Activated T-cell treated with anti-CD3 and anti-CD28 coated beads, Interleukin-2, amount 50 U/mL, for 24 hours (primary cell): ENCODE measurements around the gene KCNA10.

Source experiments
- DNase-seq: peaks from one replicate; pipeline ENCODE4 v3.0.0-alpha.2; 2020
- H3K27ac Mint-ChIP-seq: 2 replicates; pipeline ENCODE4 v1.8.0; 2020; ENCODE audit warnings: mild to moderate bottlenecking, mixed read lengths
- H3K27me3 Mint-ChIP-seq: 2 replicates; pipeline ENCODE4 v1.8.0; 2020; ENCODE audit warnings: mixed read lengths
- H3K36me3 Mint-ChIP-seq: 2 replicates; pipeline ENCODE4 v1.8.0; 2020; ENCODE audit warnings: low read depth, mixed read lengths
- H3K4me1 Mint-ChIP-seq: 2 replicates; pipeline ENCODE4 v1.8.0; 2020; ENCODE audit warnings: low read depth, mixed read lengths
- H3K4me3 Mint-ChIP-seq: 2 replicates; pipeline ENCODE4 v1.8.0; 2020; ENCODE audit warnings: mild to moderate bottlenecking, moderate library complexity, mixed read lengths
- H3K9me3 Mint-ChIP-seq: 2 replicates; pipeline ENCODE4 v1.8.0; 2020; ENCODE audit warnings: mixed read lengths

The KCNA10 gene

GRCh38 chr1:110519125-110519810 lies at the start of gene KCNA10:
TSS of gene KCNA10 (minus strand) at chr1:110519175. CDS start at chr1:110518787, 388 bp downstream.
- no peaks in the 10 kb centered on the region for H3K36me3 Mint-ChIP-seq
- no peaks in the 10 kb centered on the region for H3K9me3 Mint-ChIP-seq
- peaks cover 27% of the 10 kb centered on the region for H3K27me3 Mint-ChIP-seq
- H3K27ac Mint-ChIP-seq = no peak within 1 kb of the TSS
- no peak within 1 kb of the TSS for H3K4me3 Mint-ChIP-seq
- no peak for DNase-seq
- H3K4me1 Mint-ChIP-seq = peaks cover under 1% of the 10 kb centered on the region

- no peak for DNase-seq
- H3K27ac Mint-ChIP-seq = no peak overlapping the region
- H3K4me3 Mint-ChIP-seq = no peak overlapping the region
- peaks cover 19% of the 10 kb centered on the region for H3K27me3 Mint-ChIP-seq
- no peaks in the 10 kb centered on the region for H3K36me3 Mint-ChIP-seq
- H3K4me1 Mint-ChIP-seq = no peaks in the 10 kb centered on the region
- H3K9me3 Mint-ChIP-seq = no peaks in the 10 kb centered on the region
These were observed 47.9 kb upstream of the KCNA10 start for GRCh38 chr1:110566836-110567235.

- H3K36me3 Mint-ChIP-seq = no peaks in the 10 kb centered on the region
- DNase-seq = no peak
- H3K27me3 Mint-ChIP-seq = peaks cover 13% of the 10 kb centered on the region
- H3K27ac Mint-ChIP-seq = no peak overlapping the region
- H3K9me3 Mint-ChIP-seq = no peaks in the 10 kb centered on the region
- no peaks in the 10 kb centered on the region for H3K4me1 Mint-ChIP-seq
- H3K4me3 Mint-ChIP-seq = no peak overlapping the region
These were observed 46.6 kb upstream of the KCNA10 start for GRCh38 chr1:110565565-110565964.

GRCh38 chr1:110563089-110563488 lies 44.1 kb upstream of the KCNA10 start:
- H3K36me3 Mint-ChIP-seq = no peaks in the 10 kb centered on the region
- H3K4me3 Mint-ChIP-seq = no peak overlapping the region
- H3K9me3 Mint-ChIP-seq = no peaks in the 10 kb centered on the region
- no peaks in the 10 kb centered on the region for H3K4me1 Mint-ChIP-seq
- peaks cover 17% of the 10 kb centered on the region for H3K27me3 Mint-ChIP-seq
- DNase-seq = no peak
- H3K27ac Mint-ChIP-seq = no peak overlapping the region

GRCh38 chr1:110561596-110561995 lies 42.6 kb upstream of the KCNA10 start:
- Mint-ChIP-seq H3K27me3 (peaks cover 23% of the 10 kb centered on the region), H3K27ac (no peak overlapping the region), H3K4me1 (no peaks in the 10 kb centered on the region), H3K36me3 (no peaks in the 10 kb centered on the region), H3K9me3 (no peaks in the 10 kb centered on the region), H3K4me3 (no peak overlapping the region)
- DNase-seq = no peak

GRCh38 chr1:110559157-110559556 lies 40.2 kb upstream of the KCNA10 start:
- Mint-ChIP-seq H3K27me3 (peaks cover 45% of the 10 kb centered on the region), H3K9me3 (no peaks in the 10 kb centered on the region), H3K4me3 (no peak overlapping the region), H3K27ac (no peak overlapping the region), H3K4me1 (peaks cover 3% of the 10 kb centered on the region), H3K36me3 (no peaks in the 10 kb centered on the region)
- no peak for DNase-seq

- Mint-ChIP-seq H3K36me3 (no peaks in the 10 kb centered on the region), H3K4me1 (peaks cover 3% of the 10 kb centered on the region), H3K9me3 (no peaks in the 10 kb centered on the region), H3K27ac (no peak overlapping the region), H3K4me3 (no peak overlapping the region), H3K27me3 (peaks cover 59% of the 10 kb centered on the region)
- no peak for DNase-seq
These were observed 38.5 kb upstream of the KCNA10 start for GRCh38 chr1:110557481-110557880.

- Mint-ChIP-seq H3K27ac (no peak overlapping the region), H3K4me3 (no peak overlapping the region), H3K27me3 (peaks cover 70% of the 10 kb centered on the region), H3K36me3 (no peaks in the 10 kb centered on the region), H3K9me3 (no peaks in the 10 kb centered on the region), H3K4me1 (peaks cover 3% of the 10 kb centered on the region)
- no peak for DNase-seq
These were observed 37.5 kb upstream of the KCNA10 start for GRCh38 chr1:110556471-110556807.

- DNase-seq = no peak
- no peaks in the 10 kb centered on the region for H3K9me3 Mint-ChIP-seq
- H3K36me3 Mint-ChIP-seq = no peaks in the 10 kb centered on the region
- peaks cover 3% of the 10 kb centered on the region for H3K4me1 Mint-ChIP-seq
- H3K4me3 Mint-ChIP-seq = no peak overlapping the region
- peaks cover 73% of the 10 kb centered on the region for H3K27me3 Mint-ChIP-seq
- H3K27ac Mint-ChIP-seq = no peak overlapping the region
These were observed 37.0 kb upstream of the KCNA10 start for GRCh38 chr1:110555807-110556470.

GRCh38 chr1:110554871-110555801 lies 36.2 kb upstream of the KCNA10 start:
- Mint-ChIP-seq H3K9me3 (no peaks in the 10 kb centered on the region), H3K27me3 (peaks cover 73% of the 10 kb centered on the region), H3K27ac (no peak overlapping the region), H3K36me3 (no peaks in the 10 kb centered on the region), H3K4me3 (peak overlapping the region; percentile 28), H3K4me1 (peaks cover 3% of the 10 kb centered on the region)
- DNase-seq = peak; percentile 77

GRCh38 chr1:110551278-110551809 lies 32.4 kb upstream of the KCNA10 start:
- no peak overlapping the region for H3K4me3 Mint-ChIP-seq
- H3K4me1 Mint-ChIP-seq = peaks cover 3% of the 10 kb centered on the region
- peaks cover 50% of the 10 kb centered on the region for H3K27me3 Mint-ChIP-seq

GRCh38 chr1:110549831-110550230 lies 30.9 kb upstream of the KCNA10 start:
- H3K27me3 Mint-ChIP-seq = peaks cover 42% of the 10 kb centered on the region

More at GRCh38 chr1:110551278-110551809, 32.4 kb upstream of the KCNA10 start:
- Mint-ChIP-seq H3K36me3 (no peaks in the 10 kb centered on the region), H3K9me3 (no peaks in the 10 kb centered on the region), H3K27ac (no peak overlapping the region)
- DNase-seq = no peak

GRCh38 chr1:110548381-110548780 lies 29.4 kb upstream of the KCNA10 start:
- Mint-ChIP-seq H3K27ac (no peak overlapping the region), H3K4me3 (no peak overlapping the region), H3K36me3 (no peaks in the 10 kb centered on the region), H3K9me3 (no peaks in the 10 kb centered on the region), H3K27me3 (peaks cover 30% of the 10 kb centered on the region), H3K4me1 (no peaks in the 10 kb centered on the region)
- DNase-seq = no peak

More at GRCh38 chr1:110549831-110550230, 30.9 kb upstream of the KCNA10 start:
- Mint-ChIP-seq H3K4me1 (no peaks in the 10 kb centered on the region), H3K9me3 (no peaks in the 10 kb centered on the region), H3K27ac (no peak overlapping the region), H3K4me3 (no peak overlapping the region), H3K36me3 (no peaks in the 10 kb centered on the region)
- DNase-seq = no peak

- H3K4me3 Mint-ChIP-seq = no peak overlapping the region
- no peaks in the 10 kb centered on the region for H3K36me3 Mint-ChIP-seq
- H3K27ac Mint-ChIP-seq = no peak overlapping the region
- H3K4me1 Mint-ChIP-seq = no peaks in the 10 kb centered on the region
- H3K9me3 Mint-ChIP-seq = no peaks in the 10 kb centered on the region
- DNase-seq = no peak
- peaks cover 22% of the 10 kb centered on the region for H3K27me3 Mint-ChIP-seq
These were observed 28.0 kb upstream of the KCNA10 start for GRCh38 chr1:110547017-110547416.
